HFFc6 (cell line): ENCODE results near the gene RAD18. TPM values are rescaled to one million over a fixed set of nuclear protein-coding genes. Genes with fewer than 3 reads are reported as not detected.

Experiments
- DNase-seq: peaks from one replicate; pipeline ENCODE4 v3.0.0-alpha.2; 2018
- H3K27ac Mint-ChIP-seq: 2 replicates; pipeline ENCODE4 v1.8.0; 2020; ENCODE audit warnings: mild to moderate bottlenecking, mixed read lengths
- H3K27me3 Mint-ChIP-seq: 2 replicates; pipeline ENCODE4 v1.8.0; 2021; ENCODE audit warnings: mild to moderate bottlenecking, moderate library complexity, mixed read lengths; ENCODE audit not compliant: insufficient read depth
- H3K36me3 Mint-ChIP-seq: 2 replicates; pipeline ENCODE4 v1.8.0; 2021; ENCODE audit warnings: low read depth, mixed read lengths
- H3K4me1 Mint-ChIP-seq: 2 replicates; pipeline ENCODE4 v1.8.0; 2020; ENCODE audit warnings: low read depth, mixed read lengths
- H3K4me3 Mint-ChIP-seq: 2 replicates; pipeline ENCODE4 v1.8.0; 2020; ENCODE audit warnings: mild to moderate bottlenecking, moderate library complexity, mixed read lengths
- H3K9me3 Mint-ChIP-seq: 2 replicates; pipeline ENCODE4 v1.8.0; 2020; ENCODE audit warnings: mild to moderate bottlenecking, mixed read lengths
- total RNA-seq, 6 experiments: library from RNA; stranded (reverse); fragmentation: NEBNext Ultra II Directional; extraction: Animal tissue kit (Norgen Biotek cat#: 25700); gene quantifications; 2 replicates in 1 of 6; 3 replicates in 5 of 6; pipeline ENCODE4 v1.2.3, GENCODE V29; 2021
- TF ChIP-seq, protein P1 (sequence below): fragments of 200-600 bp; sonication (generic); IDR thresholded peaks from 2 replicates; pipeline ENCODE4 v1.5.0; 2021; ENCODE audit warnings: antibody characterized with exemption, mild to moderate bottlenecking

Gene RAD18
- total RNA-seq, 6 experiments from 2014 or later = 25.0 to 34.0 (median 31.9) TPM

GRCh38 chr3:8975081-8976020, 12.1 kb upstream of the RAD18 start:
- H3K4me3 Mint-ChIP-seq = no peak overlapping the region
- TF ChIP-seq, protein P1, sequence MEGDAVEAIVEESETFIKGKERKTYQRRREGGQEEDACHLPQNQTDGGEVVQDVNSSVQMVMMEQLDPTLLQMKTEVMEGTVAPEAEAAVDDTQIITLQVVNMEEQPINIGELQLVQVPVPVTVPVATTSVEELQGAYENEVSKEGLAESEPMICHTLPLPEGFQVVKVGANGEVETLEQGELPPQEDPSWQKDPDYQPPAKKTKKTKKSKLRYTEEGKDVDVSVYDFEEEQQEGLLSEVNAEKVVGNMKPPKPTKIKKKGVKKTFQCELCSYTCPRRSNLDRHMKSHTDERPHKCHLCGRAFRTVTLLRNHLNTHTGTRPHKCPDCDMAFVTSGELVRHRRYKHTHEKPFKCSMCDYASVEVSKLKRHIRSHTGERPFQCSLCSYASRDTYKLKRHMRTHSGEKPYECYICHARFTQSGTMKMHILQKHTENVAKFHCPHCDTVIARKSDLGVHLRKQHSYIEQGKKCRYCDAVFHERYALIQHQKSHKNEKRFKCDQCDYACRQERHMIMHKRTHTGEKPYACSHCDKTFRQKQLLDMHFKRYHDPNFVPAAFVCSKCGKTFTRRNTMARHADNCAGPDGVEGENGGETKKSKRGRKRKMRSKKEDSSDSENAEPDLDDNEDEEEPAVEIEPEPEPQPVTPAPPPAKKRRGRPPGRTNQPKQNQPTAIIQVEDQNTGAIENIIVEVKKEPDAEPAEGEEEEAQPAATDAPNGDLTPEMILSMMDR = no peak
- H3K4me1 Mint-ChIP-seq = peaks cover 6% of the 10 kb centered on the region; the same call in 1 of the 2 replicates
- peaks cover 3% of the 10 kb centered on the region; the same call in 1 of the 2 replicates for H3K36me3 Mint-ChIP-seq
- peaks cover 16% of the 10 kb centered on the region for H3K27me3 Mint-ChIP-seq
- no peak for DNase-seq
- peaks cover 9% of the 10 kb centered on the region; the same call in 1 of the 2 replicates for H3K9me3 Mint-ChIP-seq
- no peak overlapping the region for H3K27ac Mint-ChIP-seq

- H3K36me3 Mint-ChIP-seq = peaks cover 3% of the 10 kb centered on the region; the same call in 1 of the 2 replicates
- TF ChIP-seq, protein P1 = no peak
- peaks cover 6% of the 10 kb centered on the region; the same call in 1 of the 2 replicates for H3K4me1 Mint-ChIP-seq
- H3K4me3 Mint-ChIP-seq = no peak overlapping the region
- peaks cover 3% of the 10 kb centered on the region; the same call in 1 of the 2 replicates for H3K9me3 Mint-ChIP-seq
- DNase-seq = no peak
- peaks cover 9% of the 10 kb centered on the region for H3K27me3 Mint-ChIP-seq
- H3K27ac Mint-ChIP-seq = no peak overlapping the region
Observed at GRCh38 chr3:8974458-8974857, 11.2 kb upstream of the RAD18 start.

GRCh38 chr3:8972639-8973038, 9.4 kb upstream of the RAD18 start:
- Mint-ChIP-seq H3K27me3 (peaks cover 6% of the 10 kb centered on the region), H3K9me3 (no peaks in the 10 kb centered on the region), H3K4me3 (no peak overlapping the region), H3K36me3 (no peaks in the 10 kb centered on the region), H3K27ac (no peak overlapping the region), H3K4me1 (peaks cover 6% of the 10 kb centered on the region; the same call in 1 of the 2 replicates)
- TF ChIP-seq, protein P1 = no peak
- DNase-seq = peak; percentile 33

DNA sequence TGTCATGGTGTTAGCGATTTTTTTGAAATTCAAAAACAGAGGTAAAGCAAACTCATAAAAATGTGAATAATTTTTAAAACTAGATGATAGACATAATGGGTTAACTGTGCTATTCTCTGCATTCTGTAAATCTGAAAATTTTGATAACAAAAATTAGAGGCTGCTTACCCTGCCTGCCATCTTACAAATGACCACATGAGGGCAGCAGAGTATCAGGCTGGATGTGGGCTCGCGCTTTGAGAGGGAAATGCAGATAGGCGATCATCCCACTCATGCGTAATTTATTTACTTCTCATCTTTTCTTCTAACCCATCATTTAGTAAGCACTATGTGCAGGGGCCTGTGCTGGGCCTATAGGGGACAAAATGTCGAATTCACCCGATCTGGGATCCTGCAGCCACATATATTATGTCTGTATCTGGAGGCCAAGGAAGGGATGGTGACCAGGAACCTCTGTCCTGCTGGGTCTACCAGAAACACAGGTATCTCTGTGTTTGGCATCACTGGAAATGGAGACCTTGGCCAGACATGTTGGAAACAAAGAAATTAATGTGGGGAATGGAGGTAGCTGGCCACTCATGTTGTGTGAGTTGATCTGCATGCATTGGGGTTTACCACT, 7.8 kb upstream of the RAD18 start:
- no peaks in the 10 kb centered on the region; the same call in none of the 2 replicates for H3K27me3 Mint-ChIP-seq

GRCh38 chr3:8969241-8969640, 6.0 kb upstream of the RAD18 start:
- Mint-ChIP-seq H3K4me3 (no peak overlapping the region), H3K9me3 (no peaks in the 10 kb centered on the region), H3K27ac (no peak overlapping the region), H3K27me3 (peaks cover 1% of the 10 kb centered on the region), H3K4me1 (peaks cover 25% of the 10 kb centered on the region), H3K36me3 (no peaks in the 10 kb centered on the region)
- TF ChIP-seq, protein P1 = no peak
- DNase-seq = no peak

More for the DNA sequence above, 7.8 kb upstream of the RAD18 start:
- Mint-ChIP-seq H3K4me3 (no peak overlapping the region), H3K4me1 (peaks cover 7% of the 10 kb centered on the region), H3K27ac (no peak overlapping the region), H3K9me3 (no peaks in the 10 kb centered on the region), H3K36me3 (no peaks in the 10 kb centered on the region)
- TF ChIP-seq, protein P1 = peak; percentile 99
- peak; percentile 59 for DNase-seq
